ENCODE results near the gene ETV7.
"Not testable (repeated sequence)": the region's sequence is repeated elsewhere in the genome, so short reads cannot be mapped to it uniquely, and the experiment has no call there.

Gene ETV7

GRCh38 chr6:36338223-36338622, 49.2 kb downstream of the ETV7 start:
- DNase-seq = not testable (repeated sequence)

- no peak for DNase-seq
Observed at GRCh38 chr6:36337814-36338213, 49.7 kb downstream of the ETV7 start.

- DNase-seq = no peak
Observed at GRCh38 chr6:36336779-36337241, 50.7 kb downstream of the ETV7 start, which contains the start of gene BNIP5. BNIP5 (minus strand) TSS chr6:36336888; CDS start chr6:36330690, 6,198 bp downstream.

DNA sequence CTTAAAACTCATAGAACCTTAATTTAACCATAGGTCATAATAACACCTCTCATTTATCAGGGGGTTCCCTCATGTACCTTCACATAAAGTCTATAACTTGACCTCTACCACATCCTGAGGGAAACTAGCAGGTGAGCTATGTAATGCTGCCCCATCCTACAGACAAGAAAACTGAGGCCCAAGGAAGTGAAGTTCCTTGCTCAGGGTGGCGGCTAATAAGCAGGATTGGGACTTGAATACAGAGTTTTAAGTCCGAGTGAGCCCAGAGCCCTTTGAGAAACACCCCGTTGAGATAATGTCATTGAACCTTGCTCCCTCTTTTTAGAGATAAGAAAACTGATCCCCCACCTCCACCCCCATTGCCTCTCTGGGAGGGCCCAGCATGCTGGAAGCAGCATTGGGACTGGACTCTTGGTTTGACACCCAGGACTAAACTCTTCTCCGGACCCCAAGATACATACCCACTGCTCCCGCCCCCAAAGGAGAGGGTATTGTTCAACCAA, 51.2 kb downstream of the ETV7 start:
- no peak for DNase-seq

DNA sequence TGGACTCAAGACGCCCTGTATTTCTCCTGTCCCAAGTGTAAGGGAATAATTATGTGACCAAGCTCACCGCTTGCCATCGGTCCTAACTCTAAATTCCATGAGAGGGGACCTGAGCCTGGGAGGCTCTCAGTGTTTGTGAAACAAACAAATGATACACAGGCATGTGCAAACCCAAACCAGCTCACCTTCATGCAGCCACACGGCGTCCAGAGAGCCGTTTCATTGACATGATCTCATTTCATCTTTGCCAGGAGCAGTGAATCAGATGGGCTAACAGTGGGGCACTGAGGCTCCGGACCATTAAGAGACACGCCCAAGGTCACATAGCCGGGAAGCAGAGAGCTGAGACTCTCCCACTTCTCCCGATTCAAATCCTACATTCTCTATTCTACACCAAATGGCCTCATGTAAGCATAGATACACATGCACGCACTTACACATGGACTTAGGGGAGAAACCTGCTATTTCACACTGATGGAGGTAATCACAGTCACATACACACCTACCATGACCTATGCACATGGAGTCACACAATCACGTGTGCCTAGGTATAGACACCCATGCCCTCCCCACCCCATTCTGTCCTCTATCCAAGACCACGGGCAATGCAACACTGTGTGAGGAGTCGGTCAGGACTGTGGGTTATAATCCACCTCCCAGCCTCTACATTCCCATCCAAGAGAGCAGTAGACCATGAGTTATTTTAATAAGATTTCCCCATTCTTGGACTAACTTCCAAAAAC, 51.8 kb downstream of the ETV7 start:
- no peak for DNase-seq

DNA sequence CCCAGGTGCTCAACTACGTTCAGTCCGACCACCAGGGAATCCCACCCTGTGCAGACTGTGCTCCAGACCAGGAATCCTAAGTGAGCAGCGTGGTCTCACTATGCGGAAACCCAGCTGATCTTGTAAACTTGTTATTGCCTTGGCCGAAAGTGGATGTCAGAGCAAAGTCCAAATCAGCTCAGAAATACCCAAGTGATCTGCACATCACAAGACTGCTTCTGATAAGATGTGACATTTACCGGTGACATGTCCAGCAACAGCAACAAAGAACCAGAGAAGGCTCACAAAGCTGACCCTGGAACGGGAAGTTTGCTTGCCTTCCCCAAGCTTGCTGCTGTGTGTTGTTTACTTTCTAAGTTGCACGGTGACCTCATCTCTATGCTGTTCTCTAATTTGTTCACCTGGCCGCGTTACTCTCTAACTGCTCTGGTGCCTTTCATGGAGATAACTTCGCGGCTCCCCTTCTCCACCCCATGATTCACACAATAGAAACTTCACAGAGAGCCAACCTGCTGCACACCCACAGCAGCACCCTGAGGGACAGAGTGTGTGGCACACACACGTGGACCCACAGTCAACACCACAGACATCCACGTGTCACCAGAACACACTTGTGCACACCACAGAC, 52.5 kb downstream of the ETV7 start:
- no peak for DNase-seq

DNA sequence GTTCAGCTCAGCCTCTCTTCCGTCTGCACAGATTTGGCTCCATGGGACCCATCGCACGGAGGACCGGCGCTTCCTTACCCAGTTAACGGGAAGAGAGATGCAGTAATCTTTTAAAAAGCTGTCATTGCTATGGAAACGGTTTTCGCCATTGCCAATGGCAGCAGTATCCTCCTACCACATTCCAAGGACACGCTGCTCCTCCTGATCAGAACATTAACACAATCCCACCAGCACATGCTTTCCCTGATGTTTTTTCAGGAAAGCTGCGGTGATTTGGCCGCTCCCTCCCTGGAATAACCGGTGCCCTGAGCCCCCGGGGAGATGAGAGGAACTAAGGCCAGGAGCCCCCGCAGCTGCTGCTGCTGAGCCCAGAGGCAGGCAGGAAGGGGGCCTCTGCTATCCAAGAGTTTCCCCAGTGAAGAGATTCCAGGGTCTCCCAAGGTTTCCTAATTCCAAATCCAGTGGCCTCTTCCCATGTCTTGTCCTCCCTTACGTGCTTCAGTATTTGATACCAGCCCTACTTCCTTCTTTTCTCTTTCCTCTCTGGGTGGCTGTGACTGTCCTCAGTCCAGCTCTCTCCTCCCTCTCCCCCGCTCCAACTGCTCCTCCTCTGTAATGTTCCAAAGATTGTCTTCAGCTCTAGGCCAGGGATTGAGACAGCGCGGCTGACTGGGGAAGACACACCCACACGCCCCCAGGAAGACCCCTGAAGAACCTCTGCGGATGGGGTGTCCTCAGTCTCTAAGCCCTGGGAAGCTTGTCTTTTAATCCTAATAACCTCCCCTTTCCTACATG, 53.3 kb downstream of the ETV7 start:
- DNase-seq = peak; percentile 41

GRCh38 chr6:36333171-36333895, 54.1 kb downstream of the ETV7 start:
- no peak for DNase-seq

DNA sequence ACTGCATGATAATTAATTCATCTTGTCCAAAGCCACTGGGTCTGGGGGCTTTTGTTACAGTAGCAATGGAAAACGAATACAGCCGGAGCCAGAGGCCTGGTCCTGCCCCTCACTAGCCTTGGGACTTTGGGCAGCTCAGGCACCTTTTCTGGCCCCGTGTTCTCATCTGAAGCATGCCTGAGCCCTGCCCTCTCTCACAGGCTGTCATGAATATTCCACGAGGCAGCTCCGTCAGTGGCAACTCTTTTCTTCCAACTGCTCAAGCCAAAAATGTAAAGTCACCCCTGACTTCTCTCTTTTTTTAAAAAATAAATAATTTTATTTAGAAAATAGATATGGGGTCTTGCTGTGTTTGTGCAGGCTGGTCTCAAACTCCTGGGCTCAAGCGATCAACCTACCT, 56.1 kb downstream of the ETV7 start:
- DNase-seq = no peak

DNA sequence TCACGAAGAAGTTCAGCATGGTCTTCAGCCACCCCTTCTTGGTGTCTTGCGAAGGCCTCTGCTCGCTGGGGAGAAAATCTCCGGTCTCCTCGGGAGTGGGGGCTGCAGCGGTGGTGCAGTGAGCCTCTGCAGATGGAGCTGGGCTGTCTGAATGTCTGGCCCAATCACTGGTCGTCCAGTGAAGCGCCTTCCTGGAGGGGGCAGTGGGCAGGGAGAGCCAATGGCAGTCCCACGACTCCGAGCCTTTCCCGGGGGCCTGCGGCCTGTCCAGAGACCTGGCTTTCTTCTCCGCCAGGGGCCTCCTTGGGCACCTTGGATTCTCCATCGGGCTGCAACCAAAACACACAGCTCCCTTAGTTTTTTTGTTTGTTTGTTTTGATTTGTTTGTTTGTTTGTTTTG, 57.1 kb downstream of the ETV7 start:
- DNase-seq = no peak

DNA sequence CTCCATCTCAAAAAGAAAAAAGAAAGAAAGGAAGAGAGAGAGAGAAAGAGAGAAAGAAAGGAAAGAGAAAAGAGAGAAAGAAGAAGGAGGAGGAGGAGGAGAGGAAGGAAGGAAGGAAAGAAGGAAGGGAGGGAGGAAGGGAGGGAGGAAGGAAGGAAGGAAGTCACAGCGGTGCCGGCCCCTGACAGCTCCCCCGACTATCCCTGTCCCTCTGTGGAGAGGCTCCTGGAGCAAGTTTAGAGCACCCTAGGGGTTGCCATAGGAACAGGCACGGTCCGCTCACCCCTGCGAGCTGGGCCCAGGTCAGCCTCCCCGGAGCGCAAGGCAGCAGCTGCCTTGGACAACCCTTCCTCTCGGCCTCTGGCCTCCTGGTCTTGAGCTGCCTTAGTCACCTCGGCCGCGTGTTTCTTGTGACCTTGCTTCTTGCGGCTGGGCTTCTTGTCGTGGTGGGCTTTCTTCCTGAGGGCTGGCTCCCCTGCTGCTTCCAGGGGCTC, 57.6 kb downstream of the ETV7 start:
- DNase-seq = peak; percentile 45

DNA sequence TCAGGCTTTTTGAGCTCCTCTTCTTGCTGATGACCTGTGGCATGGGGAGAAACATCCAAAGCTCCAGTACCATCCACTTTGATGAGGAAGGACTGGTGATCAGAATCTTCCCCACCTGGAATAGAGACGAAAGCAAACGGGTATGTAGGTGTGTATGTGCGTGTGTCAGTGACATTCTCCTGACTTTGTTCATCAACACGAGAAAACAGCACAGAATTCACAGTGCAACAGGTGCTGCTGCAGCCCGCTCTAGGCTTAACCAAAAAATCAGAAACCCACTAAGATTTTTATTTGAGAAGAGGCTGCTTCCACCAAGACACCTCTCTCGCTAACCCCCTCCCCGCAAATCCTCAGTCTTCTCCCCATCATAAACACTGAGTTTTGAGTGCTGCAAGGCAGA, 58.9 kb downstream of the ETV7 start:
- no peak for DNase-seq

- DNase-seq = no peak
Observed at GRCh38 chr6:36327919-36328236, 59.6 kb downstream of the ETV7 start.

GRCh38 chr6:36327226-36327918, 60.1 kb downstream of the ETV7 start:
- DNase-seq = no peak

GRCh38 chr6:36326356-36326995, 61.0 kb downstream of the ETV7 start:
- DNase-seq = peak; percentile 47

GRCh38 chr6:36324715-36325114, 62.8 kb downstream of the ETV7 start:
- DNase-seq = no peak

DNA sequence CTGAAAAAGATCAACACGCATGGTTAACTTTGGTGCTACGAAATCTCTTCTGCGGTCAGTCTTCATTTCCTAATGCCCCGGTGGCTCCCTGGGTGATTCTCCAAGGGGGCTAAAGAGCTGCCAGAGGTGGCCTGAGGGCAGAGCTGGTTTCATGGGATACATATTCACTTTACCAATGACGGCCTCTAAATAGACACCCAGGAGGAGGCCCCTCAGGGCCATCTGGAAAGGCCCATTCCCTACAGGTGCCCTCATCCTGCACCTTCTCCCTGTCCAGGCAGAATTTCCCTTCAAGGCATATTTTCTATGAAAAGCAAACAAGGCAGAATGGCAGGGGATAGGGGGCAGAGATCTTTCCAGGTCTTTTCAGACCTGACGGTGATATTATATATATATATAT, 63.3 kb downstream of the ETV7 start:
- DNase-seq = no peak

DNA sequence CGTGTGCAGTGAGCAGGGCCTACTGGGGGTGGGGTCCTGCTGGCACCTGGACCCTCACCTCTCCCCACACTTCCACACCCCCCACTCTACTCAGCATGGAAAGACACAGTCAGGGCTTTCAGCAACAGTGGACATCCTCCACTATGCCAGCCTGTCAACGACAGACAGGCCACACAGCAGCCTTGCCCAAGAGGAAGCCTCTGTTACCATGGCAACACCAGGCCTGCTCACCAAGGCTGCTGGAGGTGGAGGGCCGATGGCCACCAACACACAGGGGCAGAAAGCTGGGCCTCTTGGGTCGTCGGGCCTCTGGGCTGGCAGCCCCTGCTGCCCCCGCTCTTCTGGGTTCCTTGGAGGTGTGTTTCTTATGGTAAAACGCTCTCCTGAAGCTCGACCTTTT, 64.4 kb downstream of the ETV7 start:
- DNase-seq = no peak

DNA sequence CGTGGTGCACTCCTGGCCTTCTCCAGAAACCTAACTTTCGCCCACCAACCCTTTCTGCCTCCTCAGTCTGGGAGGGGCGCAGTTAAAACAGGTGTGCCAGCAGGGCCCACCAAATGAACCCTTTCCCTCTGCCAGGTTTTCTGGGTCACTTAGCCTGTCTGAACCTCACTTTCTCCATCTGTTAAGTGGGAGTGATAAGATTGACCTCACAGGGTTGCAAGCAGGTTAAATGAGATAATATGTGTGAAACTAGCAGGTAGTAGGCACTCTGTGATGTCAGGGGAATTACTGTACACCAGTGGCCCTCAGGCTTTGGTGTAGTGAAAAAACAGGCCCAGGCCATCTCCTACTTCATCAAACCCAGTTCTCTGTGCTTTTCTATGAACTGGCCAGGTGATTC, 64.9 kb downstream of the ETV7 start:
- no peak for DNase-seq

GRCh38 chr6:36320475-36320874, 67.0 kb downstream of the ETV7 start:
- no peak for DNase-seq

GRCh38 chr6:36319821-36320220, 67.6 kb downstream of the ETV7 start:
- no peak for DNase-seq

Data from right kidney (tissue), 1 donor.